WTC11 (cell line): Measurements from ENCODE around the gene CCL17.

Experiments
- ATF3 ChIP-seq: sonication (generic); formaldehyde crosslinking; conservative IDR thresholded peaks from 2 replicates; pipeline ENCODE4 v1.8.1; 2022; ENCODE audit warnings: mild to moderate bottlenecking, missing genetic modification reagents
- E2F4 ChIP-seq: sonication (generic); formaldehyde crosslinking; IDR thresholded peaks from 2 replicates; pipeline ENCODE4 v1.8.1; 2022; ENCODE audit warnings: low read depth, mild to moderate bottlenecking, moderate library complexity, missing genetic modification reagents, borderline replicate concordance
- MLX ChIP-seq: sonication (generic); formaldehyde crosslinking; IDR thresholded peaks from 2 replicates; pipeline ENCODE4 v1.8.1; 2023; ENCODE audit warnings: mild to moderate bottlenecking, missing genetic modification reagents, moderate library complexity

GRCh38 chr16:57390636-57391295 lies 13.8 kb upstream of the CCL17 start:
- no peak for TF ChIP-seq E2F4
- no peak for TF ChIP-seq ATF3 (CRISPR knock-in tag)
- TF ChIP-seq MLX: no peak
